ENCODE data around the gene OR2M4.
"Not testable (repeated sequence)": the region's sequence is repeated elsewhere in the genome, so short reads cannot be mapped to it uniquely, and the experiment has no call there.

Gene OR2M4

DNA sequence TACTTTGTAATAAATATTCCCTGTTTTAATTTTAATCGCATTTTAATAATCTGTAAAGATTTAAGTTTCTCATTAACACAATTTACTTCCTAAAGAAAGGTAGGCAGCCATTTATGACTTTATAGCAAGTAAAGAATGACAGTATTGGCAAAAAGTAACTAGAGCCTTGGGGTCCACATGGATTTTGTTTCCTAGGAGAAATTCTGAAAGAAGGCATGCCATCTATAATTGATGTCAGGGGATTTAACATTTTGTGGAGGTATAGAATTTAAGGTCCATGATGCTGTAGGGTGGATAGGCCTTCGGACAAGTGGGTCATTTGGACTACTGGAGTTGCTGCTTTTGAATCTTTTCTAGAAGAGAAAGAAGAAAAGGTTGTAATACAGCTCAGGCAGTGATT lies at the start of gene OR2M4:
TSS of gene OR2M4 (plus strand) at position 301 of the 400 bp plus-strand sequence. CDS start 7,512 bp downstream, outside the sequence.
- no peak for DNase-seq

- no peak for DNase-seq
Measured at GRCh38 chr1:248183996-248184395, 47.2 kb upstream of the OR2M4 start.

DNA sequence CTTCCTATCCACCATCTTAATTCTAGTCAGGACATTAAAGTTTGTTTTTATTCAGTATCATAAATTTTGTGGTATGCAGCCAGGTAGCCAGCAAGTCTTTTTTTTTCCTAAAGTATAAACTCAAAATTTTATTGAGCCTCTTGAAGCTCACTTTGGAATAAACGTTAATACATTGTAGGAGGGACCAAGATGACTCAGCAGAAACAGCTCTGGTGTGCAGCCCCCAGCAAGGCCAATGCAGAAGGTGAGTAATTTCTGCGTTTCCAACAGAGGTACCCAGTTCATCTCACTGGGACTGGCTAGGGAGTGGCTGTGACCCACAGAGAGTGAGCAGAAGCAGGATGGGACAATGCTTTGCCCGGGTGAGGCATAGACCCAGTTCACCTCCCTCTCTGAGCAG lies 43.9 kb upstream of the OR2M4 start:
- no peak for DNase-seq

DNA sequence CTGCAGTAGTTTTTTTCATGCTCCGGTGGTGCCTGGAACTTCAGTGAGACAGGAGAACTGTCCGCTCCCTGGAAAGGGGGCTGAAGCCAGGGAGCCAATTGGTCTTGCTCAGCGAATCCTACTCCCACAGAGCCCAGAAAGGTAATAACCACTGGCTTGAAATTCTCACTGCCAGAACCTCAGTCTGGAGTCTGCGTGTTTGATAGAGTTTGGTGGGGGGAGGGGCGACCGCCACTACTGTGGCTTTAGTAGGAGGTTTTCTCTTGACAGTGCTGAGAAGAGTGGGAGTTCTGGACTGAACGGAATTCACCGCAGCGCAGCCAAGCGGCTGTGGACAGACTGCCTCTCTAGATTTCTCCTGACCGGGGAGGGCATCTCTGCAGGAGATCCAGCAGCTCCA lies 42.2 kb upstream of the OR2M4 start:
- no peak for DNase-seq

GRCh38 chr1:248194117-248194516 lies 37.1 kb upstream of the OR2M4 start:
- no peak for DNase-seq

DNA sequence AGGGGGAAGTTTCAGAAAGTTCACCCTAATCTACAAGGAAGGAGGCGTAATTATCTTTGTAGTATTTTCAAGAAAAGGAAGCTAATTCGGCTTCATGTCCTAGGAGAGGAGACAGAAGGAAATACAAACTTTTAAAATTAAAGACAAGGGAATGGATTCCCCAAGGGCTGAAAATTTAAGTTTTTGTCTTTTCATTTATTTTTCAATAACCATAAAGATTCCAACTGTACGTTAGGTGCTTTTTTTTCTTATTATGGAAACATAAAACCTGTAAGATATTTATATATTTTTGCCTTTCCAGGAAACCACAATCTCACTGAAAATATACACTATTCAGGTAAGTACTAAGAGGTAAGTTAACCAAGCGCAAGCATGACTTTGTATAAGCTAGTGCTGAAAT lies 34.3 kb upstream of the OR2M4 start, which contains the start of gene OR2M3:
TSS of gene OR2M3 (plus strand) at position 301 of the 400 bp plus-strand sequence. CDS start 5,803 bp downstream, outside the sequence.
- DNase-seq, result no peak

DNA sequence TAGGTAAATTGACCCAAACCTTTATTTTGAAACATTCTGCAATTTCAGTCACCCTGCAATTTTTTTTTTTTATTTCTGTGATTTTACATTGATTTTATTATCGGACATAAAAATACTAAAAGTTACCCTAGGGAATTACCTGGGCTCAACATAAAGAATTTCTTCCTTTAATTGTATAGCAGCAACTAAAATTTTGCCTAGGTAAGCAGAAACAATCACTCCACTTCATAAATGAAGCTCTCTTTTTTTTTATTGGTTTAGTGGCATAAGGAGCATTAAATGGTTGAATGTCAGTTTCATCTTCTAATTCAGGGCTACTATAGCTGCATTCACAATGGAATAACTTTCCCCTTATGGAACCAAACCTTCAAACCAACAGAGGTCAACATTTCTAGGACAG lies 15.3 kb upstream of the OR2M4 start:
- no peak for DNase-seq

DNA sequence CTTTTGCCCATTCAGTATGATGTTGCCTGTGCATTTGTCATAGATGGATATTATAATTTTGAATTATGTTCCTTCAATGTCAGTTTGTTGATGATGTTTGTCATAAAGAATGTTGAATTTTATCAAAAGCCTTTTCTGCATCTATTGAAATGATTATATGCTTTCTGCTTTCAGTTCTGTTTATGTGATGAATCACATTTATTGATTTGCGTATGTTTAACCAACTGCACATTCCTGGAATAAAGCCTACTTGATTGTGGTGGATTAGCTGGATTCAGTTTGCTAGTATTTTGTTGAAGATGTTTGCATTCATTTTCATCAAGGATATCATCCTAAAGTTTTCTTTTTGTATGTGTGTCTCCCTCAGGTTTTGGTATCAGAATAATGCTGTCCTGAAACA lies 5.7 kb upstream of the OR2M4 start:
- no peak for DNase-seq

- no peak for DNase-seq
Measured at GRCh38 chr1:248229360-248229908, 1.8 kb upstream of the OR2M4 start.

DNA sequence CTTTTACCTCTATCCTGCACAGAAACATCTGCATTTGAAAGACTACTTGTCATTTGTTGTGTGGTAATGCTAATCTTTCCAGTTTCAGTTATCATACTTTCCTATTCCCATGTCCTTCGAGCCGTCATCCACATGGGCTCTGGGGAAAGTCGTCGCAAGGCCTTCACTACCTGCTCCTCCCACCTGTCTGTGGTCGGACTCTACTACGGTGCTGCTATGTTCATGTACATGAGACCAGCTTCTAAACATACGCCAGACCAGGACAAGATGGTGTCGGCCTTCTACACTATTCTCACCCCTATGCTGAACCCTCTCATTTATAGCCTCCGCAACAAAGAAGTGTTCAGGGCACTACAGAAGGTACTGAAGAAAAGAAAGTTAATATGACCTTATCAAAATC lies 8.3 kb downstream of the OR2M4 start:
- DNase-seq, result no peak

- DNase-seq, result peak; percentile 32
Measured at GRCh38 chr1:248243204-248243603, 12.0 kb downstream of the OR2M4 start.

GRCh38 chr1:248259309-248259708 lies 28.1 kb downstream of the OR2M4 start:
- DNase-seq, result not testable (repeated sequence)

DNA sequence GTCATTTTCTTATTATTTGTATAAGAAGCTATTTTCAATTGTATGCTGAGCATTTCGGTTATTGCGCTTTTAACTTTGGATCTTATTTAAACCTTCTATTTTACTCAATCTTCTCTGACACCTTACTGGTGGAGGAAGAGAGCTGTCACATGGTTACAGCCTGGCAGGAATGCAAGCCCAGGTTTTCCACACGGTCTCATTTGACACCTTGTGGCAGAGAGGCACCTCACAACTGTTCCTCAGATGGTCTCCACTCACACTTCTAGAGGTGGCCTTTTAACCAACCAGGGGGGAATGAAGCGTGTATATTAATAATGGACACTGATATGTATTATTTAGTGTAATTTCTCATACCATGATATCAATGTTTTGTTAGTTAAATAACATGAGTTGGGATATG lies 37.0 kb downstream of the OR2M4 start:
- no peak for DNase-seq

GRCh38 chr1:248273225-248273624 lies 42.0 kb downstream of the OR2M4 start:
- DNase-seq, result not testable (repeated sequence)

DNA sequence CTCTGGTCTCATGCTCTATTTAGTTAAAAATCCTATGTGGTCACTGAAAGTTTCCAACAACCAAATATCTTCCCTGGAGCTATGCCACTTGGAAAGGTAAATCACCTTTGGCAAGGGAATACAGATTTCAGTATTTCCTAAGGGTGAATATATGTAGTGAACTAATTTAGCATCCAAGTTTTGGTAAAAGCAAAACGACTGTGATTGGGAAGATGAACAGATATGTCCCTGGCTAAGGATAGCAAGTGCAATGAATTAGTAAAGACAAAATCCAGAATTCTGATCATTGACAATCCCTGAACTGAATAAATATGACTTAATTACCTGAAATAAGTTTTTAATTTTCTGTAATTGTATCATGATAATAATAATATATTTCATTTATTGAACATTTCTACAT lies 46.7 kb downstream of the OR2M4 start, which contains the start of gene OR2T33:
TSS of gene OR2T33 (minus strand) at position 101 of the 400 bp plus-strand sequence. CDS start 4,162 bp downstream, outside the sequence.
- no peak for DNase-seq

DNA sequence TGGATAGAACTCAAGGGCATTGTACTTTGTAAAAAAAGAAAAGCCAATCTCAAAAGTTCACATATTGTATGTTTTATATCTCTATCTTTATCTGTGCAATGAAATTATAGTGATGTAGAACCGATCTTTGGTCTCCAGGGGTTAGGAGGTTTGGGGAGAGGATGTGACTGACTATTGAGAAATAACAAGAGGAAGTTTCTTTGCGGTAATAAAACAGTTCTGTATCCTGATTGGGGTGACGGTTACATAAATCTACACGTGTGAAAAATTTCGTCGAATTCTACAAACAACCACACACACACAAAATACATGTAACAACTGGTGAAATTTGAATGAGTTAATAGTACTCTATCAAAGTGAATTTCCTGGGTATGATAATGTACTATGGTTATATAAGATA lies 57.2 kb downstream of the OR2M4 start:
- no peak for DNase-seq

Measured in NCI-H1694 treated with DMSO at 0.1 percent for 48 hours (cell line).